GM19467 (cell line): ENCODE results near the gene CXCL6.

Source experiments
- ATAC-seq: cut with Tn5 transposase; IDR thresholded peaks from one replicate; pipeline ENCODE4 v1.9.1; 2021; ENCODE audit warnings: mild to moderate bottlenecking, moderate library complexity; ENCODE audit not compliant: unreplicated experiment

The CXCL6 gene

GRCh38 chr4:73836373-73837279, at the start of gene CXCL6:
CXCL6 (plus strand) TSS chr4:73836678; CDS start chr4:73836751, 73 bp downstream.
- ATAC-seq, result no peak

- ATAC-seq, result no peak
Measured at GRCh38 chr4:73788411-73788810, 48.1 kb upstream of the CXCL6 start.

GRCh38 chr4:73798842-73799241, 37.6 kb upstream of the CXCL6 start:
- no peak for ATAC-seq

- no peak for ATAC-seq
Measured at GRCh38 chr4:73800206-73800605, 36.3 kb upstream of the CXCL6 start.

DNA sequence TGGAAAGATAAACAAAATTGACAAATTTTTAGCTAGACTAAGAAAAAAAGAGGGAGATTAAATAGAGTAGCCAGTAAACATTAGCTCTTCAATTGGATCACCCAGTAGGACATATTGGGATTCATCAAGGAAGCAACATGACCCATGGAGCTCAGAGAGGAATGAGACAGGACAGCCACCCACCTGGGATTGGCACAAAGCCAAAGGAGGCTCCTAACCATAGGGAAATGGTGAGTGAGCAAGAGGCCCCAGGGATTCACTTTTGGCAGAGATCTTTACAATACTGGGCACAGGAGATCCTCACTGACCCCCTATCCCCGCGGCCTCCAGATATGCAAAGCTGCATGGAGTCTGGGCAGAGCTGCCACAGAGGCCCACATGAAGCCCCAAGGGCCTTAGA, 34.8 kb upstream of the CXCL6 start:
- no peak for ATAC-seq

- ATAC-seq, result no peak
Measured at GRCh38 chr4:73803213-73803612, 33.3 kb upstream of the CXCL6 start.

DNA sequence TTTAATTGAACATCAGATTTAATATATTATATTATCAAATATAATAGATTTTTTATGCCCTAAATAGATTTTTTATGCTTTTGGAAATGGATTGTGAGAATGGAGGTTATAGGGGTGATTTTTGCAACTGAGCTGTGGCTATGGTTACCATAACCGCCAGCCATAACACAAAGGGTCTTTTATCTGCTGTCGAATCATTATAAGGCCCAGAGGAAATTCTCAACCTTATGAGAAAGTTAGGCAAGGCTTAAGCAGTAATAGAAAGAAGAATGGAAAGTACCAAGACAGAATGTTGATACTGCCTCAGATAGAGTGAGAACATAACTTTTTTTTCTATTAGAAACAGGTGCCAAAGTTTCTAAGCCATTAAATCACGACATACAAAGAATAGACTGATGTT, 26.3 kb upstream of the CXCL6 start:
- ATAC-seq, result no peak

DNA sequence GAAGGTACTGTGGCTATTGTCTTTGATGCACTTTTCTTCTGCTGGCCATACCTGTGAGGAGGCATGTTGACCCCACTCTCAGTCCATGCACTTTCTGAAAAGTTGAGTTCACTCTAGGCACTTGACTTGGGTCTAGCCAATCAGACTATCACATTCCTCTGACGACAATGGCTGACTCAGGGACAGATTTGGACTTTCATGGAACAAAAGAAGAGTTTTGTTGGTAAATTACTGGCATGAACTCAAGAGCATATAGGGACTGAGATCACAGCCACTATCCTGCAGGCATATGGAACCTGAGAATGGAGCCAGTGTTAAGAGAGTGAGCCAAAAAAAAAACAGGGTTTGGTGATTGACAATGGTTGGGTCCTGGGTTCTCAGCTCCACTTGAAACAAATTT, 24.6 kb upstream of the CXCL6 start:
- ATAC-seq, result no peak

GRCh38 chr4:73814679-73815078, 21.8 kb upstream of the CXCL6 start:
- ATAC-seq, result no peak

- no peak for ATAC-seq
Measured at GRCh38 chr4:73815145-73815544, 21.3 kb upstream of the CXCL6 start.

DNA sequence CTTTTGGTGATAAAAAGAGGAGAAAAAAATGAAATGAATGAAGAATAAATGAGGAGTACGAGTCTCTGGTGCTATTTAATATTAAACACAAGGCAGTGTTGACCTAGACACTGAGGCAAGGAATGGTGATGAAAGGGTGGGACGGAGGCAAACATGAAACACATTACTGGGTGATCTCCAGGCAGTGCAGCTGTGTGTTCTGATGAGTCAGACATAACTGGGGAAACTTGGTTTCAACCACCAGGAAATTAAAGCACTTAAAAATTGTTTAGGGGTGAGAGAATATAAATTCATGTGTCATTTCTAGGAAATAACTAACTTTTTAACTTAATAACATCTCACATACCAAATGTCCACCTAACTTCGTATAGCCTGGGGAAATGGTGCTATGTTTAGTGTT, 19.7 kb upstream of the CXCL6 start:
- no peak for ATAC-seq

DNA sequence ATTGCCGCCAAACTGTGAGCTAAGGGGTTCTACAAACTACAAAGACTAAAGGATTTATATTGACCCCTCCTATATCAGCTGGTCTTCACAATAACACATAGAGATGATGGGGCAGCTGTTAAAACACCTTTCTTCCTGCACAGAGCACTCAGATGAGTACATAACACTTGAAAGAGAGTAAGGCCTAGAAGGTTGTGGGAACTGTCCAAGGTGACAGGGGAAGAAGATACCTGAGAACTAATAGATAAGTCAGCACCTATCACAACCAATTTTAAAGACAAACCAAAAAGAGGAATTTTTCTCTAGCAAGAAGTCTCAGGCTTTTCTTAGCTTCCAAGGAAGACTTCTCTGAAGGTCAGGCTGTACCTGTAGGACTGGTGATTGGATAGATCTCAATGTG, 19.1 kb upstream of the CXCL6 start:
- ATAC-seq, result no peak

DNA sequence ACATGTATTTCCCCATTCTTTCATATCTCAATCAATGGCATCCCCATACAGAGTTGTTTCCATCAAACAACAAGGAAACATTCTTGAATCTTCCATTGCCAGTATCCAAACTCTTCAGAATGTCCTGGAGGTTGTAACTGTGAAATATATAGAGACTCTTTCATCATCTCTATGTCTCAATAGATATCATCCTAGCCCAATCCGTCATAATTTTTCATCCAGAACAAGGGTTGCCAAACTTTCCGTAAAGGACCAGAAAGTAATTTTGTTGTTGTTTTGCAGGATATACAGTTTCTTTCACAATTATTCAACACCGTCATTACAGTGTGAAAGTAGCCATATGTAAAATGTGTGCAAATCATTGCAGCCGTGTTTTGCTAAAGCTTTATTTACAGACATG, 15.2 kb upstream of the CXCL6 start:
- no peak for ATAC-seq

- ATAC-seq, result no peak
Measured at GRCh38 chr4:73822389-73822788, 14.1 kb upstream of the CXCL6 start.

DNA sequence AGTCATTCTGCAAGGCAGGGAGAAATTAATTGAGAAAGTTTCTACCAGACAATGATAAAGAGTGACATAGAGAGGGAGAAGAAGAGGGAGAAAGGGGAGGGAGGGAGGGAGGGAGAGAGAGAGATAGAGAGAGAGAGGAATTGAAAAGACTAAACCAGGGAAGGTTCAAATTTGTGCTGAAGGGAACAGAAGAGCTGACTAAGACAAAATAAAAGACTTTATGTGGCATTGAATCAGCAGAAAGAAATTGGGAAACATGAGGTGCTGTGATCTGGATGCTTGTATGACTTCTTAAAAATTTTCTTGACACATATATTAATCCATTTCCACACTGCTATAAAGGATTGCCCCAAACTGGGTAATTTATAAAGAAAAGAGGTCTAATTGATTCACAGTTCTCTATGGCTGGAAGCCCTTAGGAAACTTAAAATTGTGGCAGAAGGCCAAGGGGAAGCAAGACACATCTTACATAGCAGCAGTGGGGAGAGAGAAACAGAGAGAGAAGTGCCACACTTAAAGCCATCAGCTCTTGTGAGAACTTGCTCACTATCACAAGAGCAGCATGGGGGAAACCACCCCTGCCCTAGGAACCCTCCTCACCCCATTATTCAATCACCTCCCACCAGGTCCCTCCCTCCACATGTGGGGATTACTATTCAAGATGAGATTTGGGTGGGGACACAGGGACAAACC, 13.5 kb upstream of the CXCL6 start:
- no peak for ATAC-seq

- no peak for ATAC-seq
Measured at GRCh38 chr4:73823760-73824159, 12.7 kb upstream of the CXCL6 start.

GRCh38 chr4:73828956-73829355, 7.5 kb upstream of the CXCL6 start:
- ATAC-seq, result no peak

DNA sequence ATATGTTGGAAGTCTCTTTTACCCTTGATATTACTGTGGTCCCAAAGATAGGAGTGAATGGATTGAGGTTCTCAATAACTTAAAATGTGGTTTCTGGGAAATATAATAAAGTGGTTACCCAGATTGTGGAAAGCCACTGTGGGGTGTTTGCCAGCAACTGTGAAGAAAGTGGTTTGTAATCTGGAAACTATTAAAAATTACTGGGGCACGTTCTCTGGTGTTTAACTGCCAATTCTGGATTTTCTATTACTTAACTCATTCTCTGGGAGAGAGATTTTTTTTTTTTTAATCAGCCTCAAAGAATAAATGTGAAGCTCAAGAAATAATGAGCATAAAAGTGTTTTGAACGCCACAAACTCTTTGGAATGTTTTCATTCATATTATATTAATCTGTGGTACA, 4.9 kb upstream of the CXCL6 start:
- no peak for ATAC-seq

DNA sequence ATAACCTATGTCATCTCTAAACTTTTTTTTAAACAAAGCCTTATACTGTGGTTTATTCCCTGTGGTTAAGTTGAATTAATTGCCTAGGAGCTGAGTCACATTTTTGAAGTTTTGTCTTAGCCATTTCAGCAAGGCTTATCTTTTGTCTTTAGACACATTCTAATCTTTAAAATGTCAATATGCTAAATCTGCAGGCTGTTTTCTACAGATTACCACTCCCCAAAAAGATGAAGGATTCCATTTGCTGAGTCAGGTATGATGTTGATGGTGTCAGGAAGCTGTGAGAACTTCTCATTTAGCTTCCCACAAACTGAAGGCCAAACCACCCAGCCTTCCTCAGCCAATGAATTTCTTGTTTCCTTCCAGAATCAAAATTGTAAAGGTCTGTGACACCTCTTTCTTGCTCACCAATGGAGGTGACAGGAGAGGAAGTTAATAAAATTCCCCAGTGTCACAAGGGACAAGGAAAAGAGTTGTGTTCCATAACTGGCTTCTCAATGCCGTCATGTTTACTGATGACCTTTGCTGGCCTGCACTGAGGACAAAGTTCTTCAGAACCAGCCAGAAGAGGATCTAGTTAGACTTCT, 3.7 kb upstream of the CXCL6 start:
- no peak for ATAC-seq

- no peak for ATAC-seq
Measured at GRCh38 chr4:73839071-73839470, 2.6 kb downstream of the CXCL6 start.

GRCh38 chr4:73839715-73840114, 3.2 kb downstream of the CXCL6 start:
- no peak for ATAC-seq
